GM12891 (cell line): ENCODE results near the gene STON2.

Source experiments
- POLR2A ChIP-seq: IDR thresholded peaks from 2 replicates; pipeline ENCODE4 v1.6.1; 2011; ENCODE audit warnings: low read depth, low read length, control low read depth
- POLR2AphosphoS5 ChIP-seq: IDR thresholded peaks from 2 replicates; pipeline ENCODE4 v1.6.1; 2011; ENCODE audit warnings: low read depth, low read length, control low read depth
- SPI1 ChIP-seq: IDR thresholded peaks from 2 replicates; pipeline ENCODE4 v1.6.1; 2011; ENCODE audit warnings: low read depth, low read length, control low read depth
- TAF1 ChIP-seq: IDR thresholded peaks from 2 replicates; pipeline ENCODE4 v1.6.1; 2011; ENCODE audit warnings: low read depth, low read length, control low read depth

- TF ChIP-seq POLR2AphosphoS5 (no peak), TAF1 (no peak), POLR2A (no peak), SPI1 (no peak)
These were observed 80.2 kb downstream of the STON2 start for GRCh38 chr14:81319946-81320345.
